ENCODE results near the gene GSTM3. TPM values are rescaled to one million over a fixed set of nuclear protein-coding genes. Genes with fewer than 3 reads are reported as not detected.
"Not testable (repeated sequence)": the region's sequence is repeated elsewhere in the genome, so short reads cannot be mapped to it uniquely, and the experiment has no call there.

Gene GSTM3
- total and polyA plus RNA-seq, 7 experiments from 2014 or later: 1.9 to 130 (median 11.9) TPM

DNA sequence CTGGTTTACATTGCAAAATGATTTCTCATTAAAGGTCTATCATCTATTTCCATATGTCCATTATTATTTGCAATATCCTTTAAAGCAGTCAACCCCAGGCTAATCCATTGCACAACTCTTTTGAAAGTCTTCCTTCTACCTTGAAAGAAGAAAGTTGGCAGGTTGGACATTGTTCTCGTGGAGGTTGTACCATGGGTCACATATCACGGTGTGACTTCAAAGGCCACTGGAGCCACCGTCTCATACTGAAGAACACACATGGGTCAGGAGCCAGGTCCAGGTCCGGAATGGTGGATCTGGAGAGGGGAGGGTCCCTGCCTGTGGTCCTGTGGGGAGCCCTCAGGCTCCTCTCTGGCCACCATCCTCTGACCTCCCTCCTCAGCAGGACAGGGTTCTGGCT lies 54.9 kb downstream of the GSTM3 start:
- H3K27ac Mint-ChIP-seq; H3K4me1 ChIP-seq (ENCODE audit: control insufficient read depth in 2 of 2, insufficient read depth in 2 of 2, low read length in 2 of 2); H3K27me3 Mint-ChIP-seq; H3K27ac ChIP-seq (ENCODE audit: low read depth, low read length); CTCF ChIA-PET; H3K9me3 Mint-ChIP-seq; H3K36me3 ChIP-seq (ENCODE audit: control insufficient read depth in 2 of 3, insufficient read depth in 3 of 3, low read length in 3 of 3); POLR2A ChIA-PET; H3K4me3 ChIP-seq (ENCODE audit: low read length); H3K4me3 Mint-ChIP-seq; H3K9me3 ChIP-seq (ENCODE audit: control insufficient read depth in 2 of 3, low read length in 3 of 3); DNase-seq; H3K27me3 ChIP-seq (ENCODE audit: control insufficient read depth in 2 of 2, insufficient read depth in 2 of 2, low read length in 2 of 2); ATAC-seq: not testable (repeated sequence)
- intact Hi-C loops (cut with micrococcal nuclease): loop anchor here in 1 of 2 donors (2.0 to 5.0 kb wide), 5 partner anchors 17 to 349 kb away; partner anchors contain the start of genes GNAI3, GSTM2, GSTM3 and STRIP1
- Mint-ChIP-seq H3K4me1 (peaks cover 0 to 27% (median 8%) of the 10 kb centered on the region in 7 donors), H3K36me3 (peaks cover 0 to 13% (median 10%) of the 10 kb centered on the region in 5 donors)

DNA sequence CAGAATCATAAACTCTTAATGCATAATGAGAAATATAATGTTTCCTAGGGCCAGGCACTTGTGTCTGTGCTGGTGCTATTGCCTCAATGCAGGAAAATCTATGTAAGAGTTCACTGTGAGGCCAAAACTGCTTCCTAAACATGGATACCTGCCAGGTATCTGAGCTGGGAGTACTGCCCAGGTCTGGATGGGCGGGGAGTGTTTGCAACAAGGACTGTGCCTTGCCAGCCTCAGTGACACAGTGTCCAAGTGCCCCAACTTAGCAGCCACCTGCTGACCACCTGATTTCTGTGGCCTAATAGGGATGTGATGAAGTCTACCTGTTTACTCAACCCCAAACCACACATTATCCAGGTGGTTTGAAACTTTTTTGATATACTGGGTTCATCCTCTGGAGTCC lies 55.4 kb downstream of the GSTM3 start:
- peaks cover 0 to 12% (median 6%) of the 10 kb centered on the region in 5 donors for H3K36me3 Mint-ChIP-seq
- ATAC-seq; POLR2A ChIA-PET; H3K27ac ChIP-seq (ENCODE audit: low read depth, low read length); H3K27me3 ChIP-seq (ENCODE audit: control insufficient read depth in 2 of 2, insufficient read depth in 2 of 2, low read length in 2 of 2); H3K4me3 Mint-ChIP-seq; DNase-seq; H3K4me1 ChIP-seq (ENCODE audit: control insufficient read depth in 2 of 2, insufficient read depth in 2 of 2, low read length in 2 of 2); H3K27me3 Mint-ChIP-seq; H3K9me3 ChIP-seq (ENCODE audit: control insufficient read depth in 2 of 3, low read length in 3 of 3); H3K4me3 ChIP-seq (ENCODE audit: low read length); H3K36me3 ChIP-seq (ENCODE audit: control insufficient read depth in 2 of 3, insufficient read depth in 3 of 3, low read length in 3 of 3); H3K27ac Mint-ChIP-seq; H3K9me3 Mint-ChIP-seq; CTCF ChIA-PET: not testable (repeated sequence)
- H3K4me1 Mint-ChIP-seq: peaks cover 0 to 22% (median 8%) of the 10 kb centered on the region in 7 donors
- intact Hi-C loops (cut with micrococcal nuclease): loop anchor here in 1 of 2 donors (5.0 kb wide), 1 partner anchor 138 kb away; the partner anchor contains the start of gene GNAI3

DNA sequence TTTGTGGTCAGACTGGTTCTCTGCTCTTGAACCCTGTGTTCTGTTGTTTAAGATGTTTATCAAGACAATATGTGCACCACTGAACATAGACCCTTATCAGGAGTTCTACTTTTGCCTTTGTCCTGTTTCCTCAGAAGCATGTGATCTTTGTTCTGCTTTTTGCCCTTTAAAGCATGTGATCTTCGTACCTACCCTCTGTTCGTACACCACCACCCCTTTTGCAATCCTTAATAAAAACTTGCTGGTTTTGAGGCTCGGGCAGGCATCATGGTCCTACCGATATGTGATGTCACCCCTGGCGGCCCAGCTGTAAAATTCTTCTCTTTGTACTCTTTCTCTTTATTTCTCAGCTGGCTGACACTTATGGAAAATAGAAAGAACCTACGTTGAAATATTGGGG lies 56.1 kb downstream of the GSTM3 start:
- H3K27ac Mint-ChIP-seq; H3K27me3 Mint-ChIP-seq; H3K4me1 ChIP-seq (ENCODE audit: control insufficient read depth in 2 of 2, insufficient read depth in 2 of 2, low read length in 2 of 2); H3K9me3 ChIP-seq (ENCODE audit: control insufficient read depth in 2 of 3, low read length in 3 of 3); H3K9me3 Mint-ChIP-seq; H3K27ac ChIP-seq (ENCODE audit: low read depth, low read length); DNase-seq; ATAC-seq; H3K4me3 Mint-ChIP-seq; H3K36me3 Mint-ChIP-seq; CTCF ChIA-PET; H3K27me3 ChIP-seq (ENCODE audit: control insufficient read depth in 2 of 2, insufficient read depth in 2 of 2, low read length in 2 of 2); POLR2A ChIA-PET; H3K4me3 ChIP-seq (ENCODE audit: low read length); H3K36me3 ChIP-seq (ENCODE audit: control insufficient read depth in 2 of 3, insufficient read depth in 3 of 3, low read length in 3 of 3): not testable (repeated sequence)
- intact Hi-C loops (cut with micrococcal nuclease): loop anchor here in 1 of 2 donors (5.0 kb wide), 1 partner anchor 137 kb away; the partner anchor contains the start of gene GNAI3
- peaks cover 0 to 19% (median 8%) of the 10 kb centered on the region in 7 donors for H3K4me1 Mint-ChIP-seq

Other genes with a start within 250 kb of the GSTM3 start
- gene CYB561D1, start 246.9 kb downstream of the GSTM3 start, total RNA-seq: 10 to 100 TPM; 19.6 to 41.5 (median 24.1) TPM
- gene CYB561D1, start 246.9 kb downstream of the GSTM3 start, polyA plus RNA-seq: 10 to 100 TPM; 13.5 to 25.3 TPM
- 10 to 100 TPM in 3 of 5 experiments, 1 to 10 TPM in 2; 2.9 to 42.2 (median 17.7) TPM for gene AMIGO1, start 231.3 kb downstream of the GSTM3 start, total RNA-seq
- gene AMIGO1, start 231.3 kb downstream of the GSTM3 start, polyA plus RNA-seq: 10 to 100 TPM; 17.4 to 36.2 TPM
- gene GPR61, start 201.2 kb downstream of the GSTM3 start, total RNA-seq: under 1 TPM; 0.05 to 0.58 (median 0.42) TPM
- under 1 TPM in 1 of 2 donors, not detected in 1; 0.45 TPM for gene GPR61, start 201.2 kb downstream of the GSTM3 start, polyA plus RNA-seq
- gene GNAI3, start 192.4 kb downstream of the GSTM3 start, total RNA-seq: 1 to 10 TPM; 4.9 to 9.3 (median 7.0) TPM
- gene GNAI3, start 192.4 kb downstream of the GSTM3 start, polyA plus RNA-seq: 1 to 10 TPM; 7.2 to 7.7 TPM
- under 1 TPM in 1 of 5 experiments, not detected in 4; 0.39 TPM for gene GNAT2, start 121.4 kb downstream of the GSTM3 start, total RNA-seq
- not detected for gene GNAT2, start 121.4 kb downstream of the GSTM3 start, polyA plus RNA-seq
- 100 to 1,000 TPM in 3 of 5 experiments, 10 to 100 TPM in 2; 82.8 to 403 (median 119) TPM for gene AMPD2, start 121.2 kb downstream of the GSTM3 start, total RNA-seq
- 10 to 100 TPM; 26.2 to 51.7 TPM for gene AMPD2, start 121.2 kb downstream of the GSTM3 start, polyA plus RNA-seq
- 10 to 100 TPM; 14.2 to 28.4 (median 16.1) TPM for gene GSTM4, start 84.9 kb downstream of the GSTM3 start, total RNA-seq
- 10 to 100 TPM in 1 of 2 donors, 1 to 10 TPM in 1; 3.1 to 15.0 TPM for gene GSTM4, start 84.9 kb downstream of the GSTM3 start, polyA plus RNA-seq
- 100 to 1,000 TPM in 3 of 5 experiments, 10 to 100 TPM in 2; 52.2 to 201 (median 109) TPM for gene GSTM2, start 73.0 kb downstream of the GSTM3 start, total RNA-seq
- 10 to 100 TPM; 64.6 to 72.2 TPM for gene GSTM2, start 73.0 kb downstream of the GSTM3 start, polyA plus RNA-seq
- gene GSTM1, start 53.2 kb downstream of the GSTM3 start, total RNA-seq: 10 to 100 TPM in 2 of 5 experiments, not detected in 3; 45.9 to 83.6 TPM
- 10 to 100 TPM in 1 of 2 donors, not detected in 1; 62.4 TPM for gene GSTM1, start 53.2 kb downstream of the GSTM3 start, polyA plus RNA-seq
- under 1 TPM in 2 of 5 experiments, not detected in 3; 0.42 to 0.81 TPM for gene GSTM5, start 28.8 kb downstream of the GSTM3 start, total RNA-seq
- gene GSTM5, start 28.8 kb downstream of the GSTM3 start, polyA plus RNA-seq: not detected
- gene EPS8L3, start 22.9 kb upstream of the GSTM3 start, total RNA-seq: not detected
- gene EPS8L3, start 22.9 kb upstream of the GSTM3 start, polyA plus RNA-seq: not detected
- 100 to 1,000 TPM in 1 of 5 experiments, 10 to 100 TPM in 1, 1 to 10 TPM in 3; 1.4 to 125 (median 5.9) TPM for gene CSF1, start 169.8 kb upstream of the GSTM3 start, total RNA-seq
- 1 to 10 TPM in 1 of 2 donors, under 1 TPM in 1; 0.94 to 2.2 TPM for gene CSF1, start 169.8 kb upstream of the GSTM3 start, polyA plus RNA-seq
- gene AHCYL1, start 243.7 kb upstream of the GSTM3 start, total RNA-seq: 10 to 100 TPM; 16.6 to 60.1 (median 37.1) TPM
- 10 to 100 TPM; 41.3 to 47.6 TPM for gene AHCYL1, start 243.7 kb upstream of the GSTM3 start, polyA plus RNA-seq